Right lobe of liver (tissue), 6 donors: ENCODE measurements around the gene OR13J1. TPM values are rescaled to one million over a fixed set of nuclear protein-coding genes. Genes with fewer than 3 reads are reported as not detected.
A peak's percentile ranks its signal among the peaks of the same experiment; 100 is the strongest.

Experiments used
- ATAC-seq, 4 donors: fragments of 200-7000 bp; cut with Tn5 transposase; one replicate each; pipeline ENCODE4 v1.9.1; 2020; ENCODE audit warnings: mild to moderate bottlenecking in 4 of 4, moderate library complexity in 4 of 4
- DNase-seq, 3 donors: peaks; one replicate each; pipeline ENCODE4 v3.0.0-alpha.2; 2020
- H3K27ac ChIP-seq, 3 donors: fragments of 200-600 bp; one replicate each; pipeline ENCODE4 v1.8.0; 2022
- H3K27me3 ChIP-seq, 2 donors: fragments of 200-600 bp; one replicate each; pipeline ENCODE4 v1.8.0; 2022
- H3K36me3 ChIP-seq, 4 donors: fragments of 200-600 bp; sonication (generic) in 1 of 4; one replicate each; pipeline versions ENCODE4 v1.5.1 to v1.8.0; 2017 to 2022; ENCODE audit warnings: control low read depth in 1 of 4
- H3K4me1 ChIP-seq, 4 donors: fragments of 200-600 bp; sonication (generic) in 1 of 4; one replicate each; pipeline versions ENCODE4 v1.5.1 to v1.8.0; 2017 to 2022; ENCODE audit warnings: control low read depth in 1 of 4
- H3K4me3 ChIP-seq, 3 donors: fragments of 200-600 bp; one replicate each; pipeline ENCODE4 v1.8.0; 2022
- H3K9me3 ChIP-seq, 4 donors: fragments of 200-600 bp; sonication (generic) in 1 of 4; one replicate each; pipeline versions ENCODE4 v1.5.1 to v1.8.0; 2017 to 2022; ENCODE audit warnings: control low read depth in 1 of 4
- CTCF ChIP-seq, 4 donors: fragments of 200-600 bp in 3 of 4; fragments of 450-650 bp in 1 of 4; IDR thresholded peaks; one replicate each; pipeline versions ENCODE4 v1.5.1 to v1.8.0; 2016 to 2022; ENCODE audit warnings: antibody characterized with exemption in 4 of 4, mild to moderate bottlenecking in 2 of 4
- POLR2A ChIP-seq: fragments of 450-650 bp; IDR thresholded peaks from one replicate; pipeline ENCODE4 v1.6.1; 2017; ENCODE audit warnings: antibody characterized with exemption, mild to moderate bottlenecking
- WGBS: methylation state at CpG from one replicate; pipeline ENCODE4 v1.1.6; 2018; ENCODE audit warnings: low coverage, low lambda C conversion rate; ENCODE audit not compliant: insufficient coverage; ENCODE audit errors: missing lambda C conversion rate; 5-methylcytosine and 5-hydroxymethylcytosine counted together
- intact Hi-C, 2 donors: fragments of 100-400 bp; cut with DNase I; formaldehyde crosslinking; loops; one replicate each; pipeline versions ENCODE4 v1.11.2 to v1.14.1; 2022
- total RNA-seq, 6 experiments: library from RNA; depleted of rRNA in 2 of 6; stranded (reverse); fragments of >200 nt in 2 of 6; fragmentation: NEBNext Ultra II Directional in 3 of 6; extraction: Animal tissue kit (Norgen Biotek cat#: 25700) in 3 of 6; gene quantifications; one replicate each; pipeline versions ENCODE4 v1.1.0 to v1.2.4, GENCODE V29; 2016 to 2023
- donor health status: DM: no; HTN: yes; CAD: no.
- donor health status: DM: no; HTN: no; CAD: no.
- donor health status: DM: no; HTN: no; CAD: no.
- donor health status: DM: no; HTN: yes; CAD: no.
- donor health status: DM: no; HTN: yes; CAD: no.

OR13J1 gene
- total RNA-seq, 6 experiments from 2014 or later: not detected

GRCh38 chr9:35910613-35911359 is 40.6 kb upstream of the OR13J1 start:
- Histone ChIP-seq H3K4me1 (peaks cover 0 to 54% (median 15%) of the 10 kb centered on the region in 4 donors), H3K27me3 (no peaks in the 10 kb centered on the region), H3K27ac (peak overlapping the region in 2 of 3 donors; percentile 45 to 62), H3K36me3 (no peaks in the 10 kb centered on the region), H3K4me3 (no peak overlapping the region), H3K9me3 (no peaks in the 10 kb centered on the region)
- 33% methylated on average over 6 of the region's 14 CpGs for WGBS
- peak in 1 of 3 donors; percentile 68 for DNase-seq
- TF ChIP-seq POLR2A: no peak
- peak; percentile 49 to 67 (median 59) for TF ChIP-seq CTCF (IDR thresholded peaks at IDR 0.05)
- peak; percentile 37 to 61 (median 54) for ATAC-seq
- intact Hi-C loops: no loop called here

- 80% methylated on average over 3 of the region's 34 CpGs for WGBS
- peak overlapping the region in 1 of 3 donors; percentile 1 for H3K4me3 ChIP-seq
- intact Hi-C loops: loop anchor here in 1 of 2 donors (5.0 kb wide), 1 partner anchor 32 kb away; no protein-coding TSS in a partner anchor
These were observed 39.7 kb upstream of the OR13J1 start for GRCh38 chr9:35909687-35910612.

GRCh38 chr9:35909274-35909673 is 39.1 kb upstream of the OR13J1 start, which contains the start of gene SPAAR:
Gene SPAAR (plus strand): TSS chr9:35909490. CDS start chr9:35910464, 974 bp downstream.
- H3K36me3 ChIP-seq: no peaks in the 10 kb centered on the region
- peak within 1 kb of the TSS; percentile 53 to 69 (median 62) for H3K27ac ChIP-seq
- H3K4me3 ChIP-seq: peak within 1 kb of the TSS in 1 of 3 donors; percentile 1
- 76% methylated on average over 7 of the region's 11 CpGs for WGBS
- TF ChIP-seq CTCF (IDR thresholded peaks at IDR 0.05): no peak
- no peak for TF ChIP-seq POLR2A
- H3K9me3 ChIP-seq: no peaks in the 10 kb centered on the region
- no peaks in the 10 kb centered on the region for H3K27me3 ChIP-seq
- peaks cover 0 to 59% (median 18%) of the 10 kb centered on the region in 4 donors for H3K4me1 ChIP-seq
- intact Hi-C loops: loop anchor here in 1 of 2 donors (5.0 kb wide), 1 partner anchor 33 kb away; no protein-coding TSS in a partner anchor
- DNase-seq (no peak), ATAC-seq (no peak)

More at GRCh38 chr9:35909687-35910612, 39.7 kb upstream of the OR13J1 start:
- no peaks in the 10 kb centered on the region for H3K36me3 ChIP-seq
- no peaks in the 10 kb centered on the region for H3K27me3 ChIP-seq
- H3K9me3 ChIP-seq: no peaks in the 10 kb centered on the region
- ATAC-seq (no peak), DNase-seq (no peak)
- no peak for TF ChIP-seq POLR2A
- TF ChIP-seq CTCF (IDR thresholded peaks at IDR 0.05): no peak
- peak overlapping the region; percentile 53 to 69 (median 62) for H3K27ac ChIP-seq
- peaks cover 0 to 62% (median 18%) of the 10 kb centered on the region in 4 donors for H3K4me1 ChIP-seq

GRCh38 chr9:35908504-35909125 is 38.4 kb upstream of the OR13J1 start:
- intact Hi-C loops: loop anchor here in 1 of 2 donors (5.0 kb wide), 1 partner anchor 34 kb away; no protein-coding TSS in a partner anchor
- peak overlapping the region; percentile 53 to 69 (median 62) for H3K27ac ChIP-seq
- no peak for DNase-seq

More at GRCh38 chr9:35908504-35909125, 38.4 kb upstream of the OR13J1 start:
- Histone ChIP-seq H3K9me3 (no peaks in the 10 kb centered on the region), H3K4me1 (peaks cover 0 to 58% (median 18%) of the 10 kb centered on the region in 4 donors), H3K27me3 (no peaks in the 10 kb centered on the region), H3K36me3 (no peaks in the 10 kb centered on the region), H3K4me3 (no peak overlapping the region)
- TF ChIP-seq POLR2A (no peak), CTCF (IDR thresholded peaks at IDR 0.05) (no peak)
- 75% methylated on average over 7 of the region's 9 CpGs for WGBS
- no peak for ATAC-seq
